ENCODE data around the gene SRP68. TPM values are rescaled to one million over a fixed set of nuclear protein-coding genes. Genes with fewer than 3 reads are reported as not detected.

The SRP68 gene
- total RNA-seq, 1 donor from 2014 or later, result 31.7 TPM

- peaks cover 2% of the 10 kb centered on the region for H3K27me3 Mint-ChIP-seq (ENCODE audit: insufficient read depth, low read depth)
- DNase-seq (ENCODE audit: low spot score), result no peak
- no peak overlapping the region for H3K4me2 ChIP-seq
- no peaks in the 10 kb centered on the region for H3K9me3 Mint-ChIP-seq
- no peak overlapping the region for H3K27ac ChIP-seq
- H2AFZ ChIP-seq (replicated peaks), result no peak overlapping the region
- H4K20me1 ChIP-seq (ENCODE audit: low read depth), result no peaks in the 10 kb centered on the region
- H3K9me3 ChIP-seq (ENCODE audit: low read depth), result no peaks in the 10 kb centered on the region
- H3K4me1 ChIP-seq, result no peaks in the 10 kb centered on the region
- H3K4me1 Mint-ChIP-seq, result no peaks in the 10 kb centered on the region
- no peak overlapping the region for H3K4me3 ChIP-seq
- H3K27ac Mint-ChIP-seq, result no peak overlapping the region
- H3K4me3 Mint-ChIP-seq, result peak overlapping the region; percentile 55
- no peak overlapping the region for H3K9ac ChIP-seq
- no peaks in the 10 kb centered on the region for H3K79me2 ChIP-seq (ENCODE audit: low read depth)
- no peaks in the 10 kb centered on the region for H3F3A ChIP-seq (ENCODE audit: low read depth)
- TF ChIP-seq EZH2 (IDR thresholded peaks at IDR 0.05), result no peak
- no peak for TF ChIP-seq CTCF (IDR thresholded peaks at IDR 0.05)
- no peak for TF ChIP-seq EZH2phosphoT487 (IDR thresholded peaks at IDR 0.05)
- no peaks in the 10 kb centered on the region for H3K36me3 ChIP-seq
- no peaks in the 10 kb centered on the region for H3K27me3 ChIP-seq
- H3K36me3 Mint-ChIP-seq, result peaks cover 14% of the 10 kb centered on the region
These were observed 17.6 kb upstream of the SRP68 start for GRCh38 chr17:76089680-76090516.

- no peak for DNase-seq (ENCODE audit: low spot score)
- Histone ChIP-seq H3K36me3 (no peaks in the 10 kb centered on the region), H3K4me3 (no peak overlapping the region), H4K20me1 (ENCODE audit: low read depth) (no peaks in the 10 kb centered on the region), H3K27ac (no peak overlapping the region), H3K27me3 (no peaks in the 10 kb centered on the region), H3F3A (ENCODE audit: low read depth) (no peaks in the 10 kb centered on the region), H3K9ac (no peak overlapping the region), H3K9me3 (ENCODE audit: low read depth) (no peaks in the 10 kb centered on the region), H2AFZ (replicated peaks) (no peak overlapping the region), H3K4me2 (no peak overlapping the region), H3K4me1 (no peaks in the 10 kb centered on the region), H3K79me2 (ENCODE audit: low read depth) (no peaks in the 10 kb centered on the region)
- H3K27ac Mint-ChIP-seq, result no peak overlapping the region
- peak overlapping the region; percentile 58 for H3K4me3 Mint-ChIP-seq
- no peaks in the 10 kb centered on the region for H3K4me1 Mint-ChIP-seq
- TF ChIP-seq CTCF (IDR thresholded peaks at IDR 0.05) (no peak), EZH2phosphoT487 (IDR thresholded peaks at IDR 0.05) (no peak), EZH2 (IDR thresholded peaks at IDR 0.05) (no peak)
- no peaks in the 10 kb centered on the region for H3K9me3 Mint-ChIP-seq
- H3K36me3 Mint-ChIP-seq, result peaks cover 14% of the 10 kb centered on the region
- peaks cover 4% of the 10 kb centered on the region for H3K27me3 Mint-ChIP-seq (ENCODE audit: insufficient read depth, low read depth)
These were observed 16.7 kb upstream of the SRP68 start for GRCh38 chr17:76088868-76089576.

- no peaks in the 10 kb centered on the region for H3K4me1 Mint-ChIP-seq
- no peak overlapping the region for H3K4me3 ChIP-seq
- H3K79me2 ChIP-seq (ENCODE audit: low read depth), result no peaks in the 10 kb centered on the region
- peaks cover 5% of the 10 kb centered on the region for H3K27me3 Mint-ChIP-seq (ENCODE audit: insufficient read depth, low read depth)
- no peak overlapping the region for H3K4me2 ChIP-seq
- H3K36me3 ChIP-seq, result no peaks in the 10 kb centered on the region
- H3K27me3 ChIP-seq, result no peaks in the 10 kb centered on the region
- no peaks in the 10 kb centered on the region for H3F3A ChIP-seq (ENCODE audit: low read depth)
- TF ChIP-seq EZH2phosphoT487 (IDR thresholded peaks at IDR 0.05) (no peak), CTCF (IDR thresholded peaks at IDR 0.05) (peak; percentile 29), EZH2 (IDR thresholded peaks at IDR 0.05) (no peak)
- H4K20me1 ChIP-seq (ENCODE audit: low read depth), result no peaks in the 10 kb centered on the region
- no peaks in the 10 kb centered on the region for H3K9me3 ChIP-seq (ENCODE audit: low read depth)
- no peaks in the 10 kb centered on the region for H3K4me1 ChIP-seq
- no peak overlapping the region for H3K27ac Mint-ChIP-seq
- no peak overlapping the region for H3K4me3 Mint-ChIP-seq
- H3K9ac ChIP-seq, result no peak overlapping the region
- H2AFZ ChIP-seq (replicated peaks), result no peak overlapping the region
- peak; percentile 47 for DNase-seq (ENCODE audit: low spot score)
- H3K36me3 Mint-ChIP-seq, result peaks cover 14% of the 10 kb centered on the region
- H3K9me3 Mint-ChIP-seq, result no peaks in the 10 kb centered on the region
- H3K27ac ChIP-seq, result no peak overlapping the region
These were observed 15.9 kb upstream of the SRP68 start for GRCh38 chr17:76088041-76088867.

Data from neural progenitor cell (in vitro differentiated cells).